H1 (cell line): ENCODE data around the gene POLL. TPM values are rescaled to one million over a fixed set of nuclear protein-coding genes. Genes with fewer than 3 reads are reported as not detected.

Experiments used
- CBX8 ChIP-seq: fragments of 300-800, 300-1000 bp; sonication (generic); IDR thresholded peaks from 2 replicates; pipeline ENCODE4 v1.7.1; 2016; ENCODE audit warnings: low read depth, low read length, borderline replicate concordance
- KDM1A ChIP-seq: fragments of 200-600, 300-600 bp; sonication (generic); IDR thresholded peaks from 2 replicates; pipeline ENCODE4 v1.7.1; 2016; ENCODE audit warnings: mild to moderate bottlenecking, low read length, borderline replicate concordance
- KDM4A ChIP-seq: IDR thresholded peaks from one replicate; pipeline ENCODE4 v1.7.1; 2012; ENCODE audit warnings: low read depth, mild to moderate bottlenecking, moderate library complexity, low read length, inconsistent platforms; ENCODE audit not compliant: severe bottlenecking
- SP2 ChIP-seq: IDR thresholded peaks from 2 replicates; pipeline ENCODE4 v1.6.1; 2012; ENCODE audit warnings: mild to moderate bottlenecking, low read length, inconsistent platforms
- SRF ChIP-seq: IDR thresholded peaks from 2 replicates; pipeline ENCODE4 v1.6.1; 2011; ENCODE audit warnings: mild to moderate bottlenecking, low read depth, low read length, moderate library complexity
- polyA plus RNA-seq, 7 experiments: library from polyadenylated mRNA; depleted of rRNA in 3 of 7; stranded (reverse) in 5 of 7; unstranded in 2 of 7; fragments of >200 nt in 5 of 7; fragments of 200-250 nt in 2 of 7; gene quantifications; 1 replicate in 5 of 7; 2 replicates in 1 of 7; 4 replicates in 1 of 7; pipeline versions ENCODE4 v1.2.1 to v1.2.3, GENCODE V29; 2011 to 2013; ENCODE audit warnings: missing spikeins in 2 of 7, mixed read lengths in 2 of 7
- total RNA-seq: library from RNA; stranded (reverse); fragmentation: NEBNext Ultra II Directional; extraction: Animal tissue kit (Norgen Biotek cat#: 25700); gene quantifications from 2 replicates; pipeline ENCODE4 v1.2.1, GENCODE V29; 2021

The POLL gene
- total and polyA plus RNA-seq, 2 of the 8 experiments (the other 6 are each of a cell fraction or from before 2014, with no cell fraction given): 26.1 to 45.9 TPM

DNA sequence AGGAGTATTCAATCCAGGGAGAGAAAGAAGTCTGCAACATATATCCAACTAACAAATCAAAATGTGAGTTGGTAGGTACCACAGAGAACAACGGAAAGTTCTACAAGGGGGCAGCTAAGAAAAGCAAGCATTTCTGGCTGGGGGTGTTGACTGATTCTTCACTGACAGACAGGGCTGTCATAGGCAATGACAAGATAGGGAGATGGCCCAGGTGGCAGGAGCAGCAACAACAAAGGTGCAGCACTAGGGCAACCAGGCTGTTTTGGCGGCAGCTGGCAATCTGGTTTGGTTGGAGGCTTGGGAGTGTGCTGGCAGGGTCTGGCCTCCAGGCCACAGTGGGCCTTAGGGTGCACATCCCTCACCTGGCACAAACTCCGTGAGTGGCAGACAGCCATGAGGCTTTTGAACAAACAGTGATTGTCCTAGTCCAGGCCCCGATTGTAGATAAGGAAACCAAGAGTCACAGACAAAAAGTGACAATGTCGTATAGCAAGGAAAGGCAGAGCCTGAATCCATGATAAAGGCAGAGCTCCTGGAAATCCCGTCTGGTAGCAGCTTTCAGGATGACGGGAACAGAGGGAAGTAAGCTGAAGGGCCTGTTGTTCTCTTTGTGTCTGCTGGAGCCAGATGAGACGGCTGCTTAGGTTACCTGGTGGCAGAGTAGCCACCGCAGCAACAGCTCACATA lies 28.5 kb upstream of the POLL start (continued):
- no peak for TF ChIP-seq CBX8
- TF ChIP-seq KDM4A: no peak
- TF ChIP-seq KDM1A: no peak
- TF ChIP-seq SP2: no peak
- no peak for TF ChIP-seq SRF
